Stimulated activated memory B cell treated with anti-CD40 and anti-IgM and Interleukin-4, amounts not matched to agents 10 μg/mL and 1 μg/mL and 100 μg/mL, for 72 hours (primary cell): ENCODE results near the gene TXNDC8.
"Not testable (repeated sequence)": the region's sequence is repeated elsewhere in the genome, so short reads cannot be mapped to it uniquely, and the experiment has no call there.

ENCODE experiments used
- ATAC-seq: fragments of 150-1000 bp; cut with Tn5 transposase; 2 replicates; pipeline ENCODE4 v1.10.0; 2021
- H3K27ac Mint-ChIP-seq: one replicate; pipeline ENCODE4 v1.8.0; 2022; ENCODE audit warnings: mild to moderate bottlenecking, mixed read lengths
- H3K27me3 Mint-ChIP-seq: one replicate; pipeline ENCODE4 v1.8.0; 2022; ENCODE audit warnings: mixed read lengths
- H3K36me3 Mint-ChIP-seq: one replicate; pipeline ENCODE4 v1.8.0; 2022; ENCODE audit warnings: mixed read lengths
- H3K4me1 Mint-ChIP-seq: one replicate; pipeline ENCODE4 v1.8.0; 2022; ENCODE audit warnings: mixed read lengths
- H3K4me3 Mint-ChIP-seq: one replicate; pipeline ENCODE4 v1.8.0; 2022; ENCODE audit warnings: mild to moderate bottlenecking, moderate library complexity, mixed read lengths
- H3K9me3 Mint-ChIP-seq: one replicate; pipeline ENCODE4 v1.8.0; 2022; ENCODE audit warnings: mixed read lengths

TXNDC8 gene

DNA sequence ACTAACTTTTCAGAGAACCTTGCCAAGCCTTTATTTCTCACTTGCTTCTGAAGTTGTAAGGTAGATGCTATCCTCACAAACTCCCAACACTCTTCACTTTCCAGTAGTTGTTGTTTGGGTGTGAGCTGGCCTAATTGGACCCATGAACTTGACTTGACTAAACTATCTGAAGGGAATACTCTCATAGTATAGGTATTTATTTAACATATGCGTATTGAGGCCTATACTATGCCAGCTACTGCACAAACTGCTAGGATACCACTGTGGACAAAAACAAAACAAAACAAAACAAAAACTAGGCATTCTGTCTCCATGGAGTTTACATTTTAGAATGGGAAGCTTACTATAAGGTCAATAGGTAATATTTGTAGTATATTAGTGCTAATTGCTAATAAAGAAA is 1.3 kb downstream of the TXNDC8 start:
- Mint-ChIP-seq H3K4me3 (no peak overlapping the region), H3K27ac (peak overlapping the region; percentile 32), H3K27me3 (peaks cover 16% of the 10 kb centered on the region), H3K9me3 (no peaks in the 10 kb centered on the region), H3K36me3 (no peaks in the 10 kb centered on the region), H3K4me1 (peaks cover 10% of the 10 kb centered on the region)
- no peak for ATAC-seq

DNA sequence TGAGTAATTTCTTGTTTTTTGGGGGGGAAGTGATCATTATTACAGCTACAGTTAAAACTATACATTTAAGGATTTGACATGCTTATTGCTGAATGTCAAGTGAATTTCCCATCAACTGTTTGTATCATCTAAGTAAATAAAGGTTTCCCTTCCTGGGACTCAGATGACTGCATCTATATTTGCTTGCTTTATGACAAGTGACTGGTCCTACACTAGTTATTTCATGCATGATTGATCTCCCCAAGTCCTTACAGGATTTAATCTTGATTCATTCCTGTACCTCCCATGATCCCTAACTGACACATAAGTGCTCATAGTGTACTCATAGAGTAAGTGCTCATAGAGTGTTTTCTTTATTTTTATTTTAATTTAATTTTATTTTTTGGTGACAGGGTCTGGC is 2.8 kb downstream of the TXNDC8 start:
- H3K27me3 Mint-ChIP-seq = peaks cover 12% of the 10 kb centered on the region
- no peaks in the 10 kb centered on the region for H3K36me3 Mint-ChIP-seq
- ATAC-seq = no peak
- H3K9me3 Mint-ChIP-seq = no peaks in the 10 kb centered on the region
- H3K27ac Mint-ChIP-seq = no peak overlapping the region
- no peak overlapping the region for H3K4me3 Mint-ChIP-seq
- H3K4me1 Mint-ChIP-seq = peaks cover 10% of the 10 kb centered on the region

DNA sequence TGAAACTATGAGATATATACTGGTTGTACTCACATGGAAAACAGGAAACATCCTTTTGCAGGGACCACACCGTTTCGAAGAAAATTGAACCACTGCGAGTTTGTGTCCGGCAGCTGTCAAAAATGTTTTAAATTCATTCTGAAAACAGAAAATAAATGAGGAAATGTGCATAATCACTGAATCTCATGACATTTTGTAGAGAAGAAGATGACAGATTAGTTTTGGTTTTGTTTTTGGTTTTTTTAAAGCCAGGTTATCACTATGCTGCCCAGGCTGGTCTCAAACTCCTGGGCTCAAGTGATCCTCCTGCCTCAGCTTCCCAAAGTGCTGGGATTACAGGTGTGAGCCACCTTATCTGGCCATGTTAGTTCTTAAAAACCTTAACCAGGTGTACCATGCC is 3.5 kb downstream of the TXNDC8 start:
- H3K27me3 Mint-ChIP-seq = peaks cover 12% of the 10 kb centered on the region
- H3K36me3 Mint-ChIP-seq = no peaks in the 10 kb centered on the region
- peaks cover 10% of the 10 kb centered on the region for H3K4me1 Mint-ChIP-seq
- no peaks in the 10 kb centered on the region for H3K9me3 Mint-ChIP-seq
- H3K27ac Mint-ChIP-seq = no peak overlapping the region
- no peak overlapping the region for H3K4me3 Mint-ChIP-seq
- no peak for ATAC-seq

DNA sequence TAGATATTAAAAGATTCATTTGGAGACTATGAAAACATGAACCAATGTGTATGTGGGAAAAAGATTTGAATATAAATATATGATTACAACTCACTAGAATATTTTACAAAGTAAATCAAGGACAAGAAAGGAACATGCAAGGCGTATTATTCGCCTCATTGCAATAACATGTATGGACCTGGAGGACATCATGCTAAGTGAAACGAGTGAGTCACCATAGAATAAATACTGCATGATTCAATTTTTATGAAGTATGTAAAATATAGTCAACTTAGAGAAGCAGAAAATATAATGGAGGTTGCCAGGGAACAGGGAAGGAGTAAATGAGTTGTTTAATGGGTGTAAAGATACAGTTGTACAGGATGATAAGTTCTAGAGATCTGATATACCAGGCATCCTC is 4.9 kb downstream of the TXNDC8 start:
- H3K4me1 Mint-ChIP-seq = peaks cover 10% of the 10 kb centered on the region
- H3K27me3 Mint-ChIP-seq = peaks cover 12% of the 10 kb centered on the region
- no peak overlapping the region for H3K27ac Mint-ChIP-seq
- no peak overlapping the region for H3K4me3 Mint-ChIP-seq
- H3K9me3 Mint-ChIP-seq = no peaks in the 10 kb centered on the region
- no peaks in the 10 kb centered on the region for H3K36me3 Mint-ChIP-seq
- no peak for ATAC-seq

DNA sequence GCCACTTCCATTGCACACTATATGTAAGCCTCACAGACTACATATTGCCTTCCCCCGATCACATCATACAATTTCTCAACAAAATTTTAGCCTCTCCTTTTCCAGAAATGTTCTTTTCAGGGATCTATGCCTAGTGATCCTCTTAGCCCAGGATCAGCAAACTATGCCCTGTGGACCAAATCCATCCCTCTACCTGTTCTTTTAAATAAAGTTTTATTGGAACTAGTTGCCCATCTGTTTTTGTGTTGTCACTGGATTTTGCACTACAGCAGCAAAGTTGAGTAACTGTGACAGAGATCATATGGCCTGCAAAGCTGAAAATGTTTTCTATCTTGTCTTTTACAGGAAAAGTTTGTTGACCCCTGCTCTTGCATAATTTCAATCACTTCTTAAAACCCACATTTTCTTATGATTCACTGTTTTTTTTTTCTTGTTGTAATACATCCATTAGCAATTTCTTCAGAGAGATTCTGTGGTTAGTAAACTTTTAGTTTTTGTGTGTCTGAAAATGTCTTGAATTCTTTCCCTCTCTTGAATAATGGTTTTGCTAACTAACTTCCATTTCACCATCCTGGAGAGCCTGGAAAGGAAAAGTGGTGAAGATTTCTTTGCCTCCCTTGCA is 7.1 kb downstream of the TXNDC8 start:
- H3K36me3 Mint-ChIP-seq = no peaks in the 10 kb centered on the region
- no peak overlapping the region for H3K4me3 Mint-ChIP-seq
- peaks cover 1% of the 10 kb centered on the region for H3K27me3 Mint-ChIP-seq
- H3K9me3 Mint-ChIP-seq = no peaks in the 10 kb centered on the region
- H3K4me1 Mint-ChIP-seq = peaks cover 10% of the 10 kb centered on the region
- no peak for ATAC-seq
- H3K27ac Mint-ChIP-seq = no peak overlapping the region

DNA sequence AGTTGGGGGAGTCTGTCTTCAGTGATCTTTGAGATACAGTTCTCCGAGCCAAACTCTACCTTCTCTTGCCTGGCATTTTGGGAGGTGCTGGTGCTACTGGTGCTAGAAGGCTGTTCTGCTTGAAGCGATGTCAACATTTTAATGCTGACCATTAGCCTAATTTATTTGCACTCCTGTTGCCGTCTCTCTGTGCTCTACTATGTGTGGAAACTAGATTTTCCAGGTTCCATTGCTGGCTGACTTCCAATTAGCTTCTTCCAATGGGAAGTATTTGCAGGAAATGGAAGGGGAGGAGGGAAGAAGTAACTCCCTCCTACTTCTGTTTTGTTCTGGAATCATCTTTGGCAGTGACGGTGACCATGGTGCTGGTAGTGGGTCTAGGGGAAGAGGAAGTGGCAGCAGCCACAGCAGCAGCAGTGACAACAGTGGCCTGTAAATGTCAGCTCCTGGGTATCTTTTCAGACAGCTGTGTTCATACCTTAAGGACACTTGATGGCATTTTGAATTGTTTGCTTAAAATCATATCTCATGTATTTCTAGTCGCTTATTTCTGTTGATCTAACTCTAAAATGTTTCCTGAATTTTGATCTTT is 7.9 kb downstream of the TXNDC8 start:
- Mint-ChIP-seq H3K27ac (no peak overlapping the region), H3K27me3 (no peaks in the 10 kb centered on the region), H3K36me3 (no peaks in the 10 kb centered on the region), H3K4me1 (peaks cover 7% of the 10 kb centered on the region), H3K4me3 (no peak overlapping the region), H3K9me3 (no peaks in the 10 kb centered on the region)
- no peak for ATAC-seq

DNA sequence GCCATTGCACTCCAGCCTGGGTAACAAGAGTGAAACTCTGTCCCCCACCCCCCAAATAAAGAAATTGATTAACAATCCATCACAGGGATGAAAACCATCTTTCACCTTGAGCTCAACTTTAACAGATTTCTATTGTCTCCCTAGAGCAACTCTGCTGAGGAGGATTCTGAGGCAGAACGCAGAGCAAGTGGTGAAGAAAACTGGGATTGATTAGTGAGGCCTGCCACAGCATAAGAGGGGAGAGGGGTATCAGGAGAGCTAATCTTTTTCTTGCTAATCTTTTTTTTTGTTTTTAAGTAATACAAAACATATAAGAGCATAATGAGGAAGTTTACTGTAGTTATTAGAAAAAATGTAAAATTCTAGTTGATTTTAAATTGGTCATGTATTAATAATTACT is 8.9 kb downstream of the TXNDC8 start:
- H3K4me1 Mint-ChIP-seq = no peaks in the 10 kb centered on the region
- H3K9me3 Mint-ChIP-seq = no peaks in the 10 kb centered on the region
- H3K4me3 Mint-ChIP-seq = no peak overlapping the region
- no peak overlapping the region for H3K27ac Mint-ChIP-seq
- H3K36me3 Mint-ChIP-seq = no peaks in the 10 kb centered on the region
- ATAC-seq = no peak
- no peaks in the 10 kb centered on the region for H3K27me3 Mint-ChIP-seq

DNA sequence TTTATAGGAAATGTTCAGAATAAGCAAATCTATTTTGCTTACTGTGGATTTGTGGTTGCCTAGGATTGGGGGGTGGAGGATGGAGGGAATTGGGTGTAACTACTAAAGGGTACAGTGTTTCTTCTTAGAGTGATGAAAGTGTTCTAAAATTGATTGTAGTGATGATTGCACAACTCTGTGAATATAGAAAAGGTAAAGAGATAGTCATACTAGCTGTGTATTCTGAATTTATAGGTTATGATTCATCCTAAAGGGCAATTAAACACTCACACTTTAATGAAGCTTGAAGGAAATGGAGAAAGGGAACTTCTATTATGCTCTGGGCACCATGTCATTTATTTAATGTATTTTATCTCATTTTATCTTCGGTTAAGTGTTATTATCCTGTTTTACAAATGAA is 9.9 kb downstream of the TXNDC8 start:
- ATAC-seq = no peak
- Mint-ChIP-seq H3K27ac (no peak overlapping the region), H3K36me3 (no peaks in the 10 kb centered on the region), H3K4me3 (no peak overlapping the region), H3K4me1 (no peaks in the 10 kb centered on the region), H3K9me3 (no peaks in the 10 kb centered on the region), H3K27me3 (peaks cover 5% of the 10 kb centered on the region)

DNA sequence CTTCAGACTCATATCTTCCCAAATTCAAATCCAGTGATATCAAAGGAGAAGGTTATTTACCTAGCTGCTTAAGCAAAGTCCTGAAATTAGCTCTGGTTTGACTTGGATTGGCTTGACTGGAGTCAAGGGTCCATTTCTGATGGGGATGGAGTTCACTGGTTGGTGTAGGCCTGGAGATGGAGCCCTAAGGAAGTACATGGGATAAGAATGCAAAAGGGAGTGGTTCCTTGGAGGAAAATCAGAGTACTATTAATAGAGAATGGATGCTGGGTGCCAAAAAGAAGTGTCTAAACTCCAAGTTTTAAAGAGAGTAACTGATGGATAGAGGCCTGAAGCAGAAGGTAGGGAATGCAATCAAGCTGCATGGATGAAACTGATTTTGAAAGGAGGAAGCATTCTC is 13.8 kb downstream of the TXNDC8 start:
- Mint-ChIP-seq H3K9me3 (no peaks in the 10 kb centered on the region), H3K27me3 (peaks cover 13% of the 10 kb centered on the region), H3K4me3 (no peak overlapping the region), H3K36me3 (no peaks in the 10 kb centered on the region), H3K27ac (no peak overlapping the region), H3K4me1 (no peaks in the 10 kb centered on the region)
- no peak for ATAC-seq

DNA sequence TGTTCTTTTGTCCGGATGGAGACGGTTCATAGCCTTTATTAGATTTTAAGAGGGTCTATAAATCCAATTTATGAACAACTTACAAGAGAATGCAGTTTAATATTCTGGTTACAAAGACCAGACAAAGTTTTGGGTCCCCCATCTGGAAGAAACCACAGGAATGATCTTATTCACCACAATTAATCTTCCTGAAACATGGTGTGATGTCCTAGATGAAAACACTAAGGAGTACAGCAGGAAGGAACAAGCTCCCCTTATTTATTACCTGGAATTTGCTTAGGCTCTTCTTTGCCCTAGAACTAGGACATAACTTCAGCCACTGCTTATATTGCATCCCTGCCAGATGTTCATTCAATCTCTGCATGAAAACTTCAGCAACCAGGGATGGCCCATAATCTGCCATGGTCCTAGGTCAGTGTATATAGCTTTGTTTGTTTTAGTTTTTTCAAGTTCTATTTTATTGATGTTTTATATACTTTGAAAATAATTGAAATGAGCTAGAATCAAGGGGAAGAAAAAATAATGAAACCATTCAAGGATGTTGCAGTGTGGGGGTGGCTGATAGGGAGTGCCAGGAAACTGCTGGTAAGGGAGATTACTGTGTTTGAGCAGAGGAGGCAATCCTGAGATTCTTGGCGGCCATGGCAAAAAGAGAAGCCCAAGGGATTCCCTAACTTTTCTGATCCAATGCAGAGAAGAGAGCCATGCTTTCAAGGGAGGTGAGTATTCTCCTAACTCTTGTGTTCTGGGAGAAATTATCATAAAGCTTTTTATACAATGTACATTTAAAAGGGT is 16.8 kb downstream of the TXNDC8 start:
- no peak for ATAC-seq
- Mint-ChIP-seq H3K27me3 (peaks cover 13% of the 10 kb centered on the region), H3K4me3 (no peak overlapping the region), H3K36me3 (no peaks in the 10 kb centered on the region), H3K9me3 (no peaks in the 10 kb centered on the region), H3K27ac (no peak overlapping the region), H3K4me1 (peaks cover 9% of the 10 kb centered on the region)

DNA sequence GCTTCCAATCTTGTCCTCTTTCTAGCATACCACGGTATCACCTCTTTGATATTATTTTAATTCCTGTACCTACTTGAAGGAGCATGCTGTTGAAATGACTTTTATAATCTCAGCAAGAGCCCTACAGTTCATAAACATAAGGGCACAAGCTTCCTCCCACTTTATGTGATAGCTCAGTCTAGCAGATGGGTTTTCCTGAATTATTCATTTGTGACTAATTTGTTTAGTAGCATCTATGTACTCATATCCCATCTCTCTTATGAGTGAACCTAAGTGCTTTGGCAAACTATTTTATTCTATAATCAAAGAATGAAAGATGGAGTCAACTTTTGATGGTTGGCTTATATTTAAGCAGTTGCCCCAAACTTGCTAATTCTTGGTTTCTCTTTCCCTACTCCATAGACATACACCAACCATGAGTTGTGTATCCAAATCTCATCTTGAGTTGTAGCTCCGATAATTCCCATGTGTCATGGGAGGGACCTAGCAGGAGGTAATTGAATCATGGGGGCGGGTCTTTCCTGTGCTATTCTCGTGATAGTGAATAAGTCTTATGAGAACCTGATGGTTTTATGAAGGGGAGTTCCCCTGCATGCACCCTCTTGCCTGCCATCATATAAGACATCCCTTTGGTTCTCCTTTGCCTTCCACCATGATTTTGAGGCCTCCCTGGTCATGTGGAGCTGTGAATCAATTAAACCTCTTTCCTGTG is 17.7 kb downstream of the TXNDC8 start:
- Mint-ChIP-seq H3K4me3 (no peak overlapping the region), H3K9me3 (no peaks in the 10 kb centered on the region), H3K27me3 (peaks cover 13% of the 10 kb centered on the region), H3K4me1 (peaks cover 9% of the 10 kb centered on the region), H3K36me3 (no peaks in the 10 kb centered on the region), H3K27ac (no peak overlapping the region)
- ATAC-seq = no peak

DNA sequence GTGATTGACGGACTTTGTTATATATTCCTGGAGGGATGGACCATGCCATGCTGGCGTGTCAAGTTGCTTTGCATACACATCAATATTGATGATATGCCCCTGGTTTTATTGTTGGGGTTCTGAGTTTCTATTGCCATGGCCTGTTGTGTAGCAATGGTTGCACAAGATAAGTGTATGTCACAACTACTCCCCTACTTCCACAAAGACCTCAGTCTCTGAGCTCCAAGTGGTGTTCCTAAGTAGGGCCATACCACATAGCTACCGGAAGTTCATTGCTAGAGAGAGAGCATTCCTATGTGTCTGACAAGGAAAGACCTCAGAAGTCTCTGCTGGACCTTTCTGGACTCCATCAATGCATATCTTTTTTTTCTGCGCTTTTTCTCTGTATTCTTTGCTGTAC is 19.8 kb downstream of the TXNDC8 start:
- peaks cover 9% of the 10 kb centered on the region for H3K4me1 Mint-ChIP-seq
- no peak overlapping the region for H3K4me3 Mint-ChIP-seq
- no peaks in the 10 kb centered on the region for H3K9me3 Mint-ChIP-seq
- H3K27ac Mint-ChIP-seq = no peak overlapping the region
- H3K36me3 Mint-ChIP-seq = no peaks in the 10 kb centered on the region
- peaks cover 9% of the 10 kb centered on the region for H3K27me3 Mint-ChIP-seq
- ATAC-seq = no peak

DNA sequence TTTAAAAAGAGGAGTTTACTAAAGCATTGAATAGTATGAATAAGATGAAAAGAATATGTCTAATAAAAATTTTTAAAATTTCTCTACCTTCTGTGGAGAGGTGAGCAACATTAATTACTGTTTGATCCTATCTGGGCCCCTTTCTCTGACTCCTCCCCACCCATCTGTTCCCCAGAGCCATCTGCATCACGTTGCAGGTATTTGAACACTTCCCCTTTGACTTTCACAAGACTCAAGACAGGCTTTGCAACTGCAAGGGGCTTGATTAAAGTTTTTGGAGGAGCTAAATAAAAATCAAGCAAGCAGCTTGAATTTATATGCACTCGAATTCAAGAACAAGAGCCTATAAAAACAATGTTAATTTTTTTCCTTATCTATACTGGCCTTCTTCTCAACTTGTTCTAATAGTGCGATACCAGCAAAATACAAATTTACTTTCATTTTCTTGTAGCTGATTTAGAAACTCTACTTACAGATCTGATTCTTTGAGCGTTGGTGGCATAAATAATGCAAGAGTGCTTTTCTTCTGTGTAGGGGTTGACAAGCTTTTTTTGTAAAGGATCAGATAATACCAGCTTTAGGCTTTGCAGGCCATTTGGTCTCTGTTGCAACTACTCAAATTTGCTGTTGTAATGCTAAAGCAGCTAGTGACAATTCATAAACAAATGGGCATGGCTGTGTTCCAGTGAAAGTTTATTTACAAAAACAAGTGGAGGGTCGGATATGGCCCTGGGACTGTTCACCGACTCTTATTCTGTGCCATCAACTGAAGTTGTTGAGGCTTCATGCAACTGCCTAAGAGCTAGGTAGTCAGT is 21.2 kb downstream of the TXNDC8 start:
- Mint-ChIP-seq H3K36me3 (no peaks in the 10 kb centered on the region), H3K9me3 (no peaks in the 10 kb centered on the region), H3K4me3 (peak overlapping the region; percentile 69), H3K27ac (peak overlapping the region; percentile 88), H3K27me3 (no peaks in the 10 kb centered on the region), H3K4me1 (peaks cover 9% of the 10 kb centered on the region)
- ATAC-seq = peak; percentile 88

DNA sequence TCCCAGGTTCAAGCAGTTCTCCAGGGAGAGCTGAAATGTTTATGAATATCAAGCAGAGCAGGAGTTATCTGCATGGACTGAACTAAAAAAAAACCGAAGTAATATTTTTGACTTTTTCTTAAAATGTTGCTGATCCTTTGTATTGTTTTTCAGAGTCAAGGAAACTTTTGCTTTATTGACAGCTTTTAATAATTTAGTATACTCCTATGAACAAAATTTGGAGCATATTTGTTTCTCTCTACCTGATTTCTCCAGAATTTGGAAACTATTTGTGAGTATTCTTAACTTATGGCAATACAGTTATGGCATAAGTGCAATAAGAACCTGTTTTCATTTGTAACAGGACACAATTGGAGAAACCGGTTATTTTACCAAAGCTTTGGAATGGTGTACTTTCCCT is 25.7 kb downstream of the TXNDC8 start:
- not testable (repeated sequence) for H3K27ac Mint-ChIP-seq, H3K9me3 Mint-ChIP-seq, H3K27me3 Mint-ChIP-seq, H3K36me3 Mint-ChIP-seq, ATAC-seq, H3K4me3 Mint-ChIP-seq
- peaks cover 17% of the 10 kb centered on the region for H3K4me1 Mint-ChIP-seq

DNA sequence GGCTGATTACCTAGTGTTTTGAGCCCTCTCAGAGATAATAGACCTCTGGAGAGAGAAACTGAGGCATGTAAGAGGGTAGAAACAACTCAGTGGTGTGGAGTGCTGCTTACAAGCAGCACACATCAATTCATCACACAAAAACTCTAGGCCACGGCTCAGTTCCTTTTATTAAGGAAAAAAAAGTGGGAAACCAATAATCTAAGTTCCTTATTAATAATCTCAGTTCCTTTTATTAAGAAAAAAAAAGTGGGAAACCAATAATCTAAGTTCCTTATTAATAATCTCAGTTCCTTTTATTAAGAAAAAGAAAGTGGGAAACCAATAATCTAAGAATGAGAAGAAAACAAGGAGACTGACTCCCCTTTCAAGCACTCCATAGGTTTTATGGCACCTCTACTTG is 28.0 kb downstream of the TXNDC8 start:
- peaks cover 3% of the 10 kb centered on the region for H3K9me3 Mint-ChIP-seq
- no peak overlapping the region for H3K4me3 Mint-ChIP-seq
- peaks cover 16% of the 10 kb centered on the region for H3K27me3 Mint-ChIP-seq
- H3K4me1 Mint-ChIP-seq = peaks cover 9% of the 10 kb centered on the region
- H3K36me3 Mint-ChIP-seq = no peaks in the 10 kb centered on the region
- H3K27ac Mint-ChIP-seq = no peak overlapping the region
- ATAC-seq = no peak
